ENCODE data around the gene PHKG2.
A peak's percentile ranks its signal among the peaks of the same experiment; 100 is the strongest.

The PHKG2 gene

DNA sequence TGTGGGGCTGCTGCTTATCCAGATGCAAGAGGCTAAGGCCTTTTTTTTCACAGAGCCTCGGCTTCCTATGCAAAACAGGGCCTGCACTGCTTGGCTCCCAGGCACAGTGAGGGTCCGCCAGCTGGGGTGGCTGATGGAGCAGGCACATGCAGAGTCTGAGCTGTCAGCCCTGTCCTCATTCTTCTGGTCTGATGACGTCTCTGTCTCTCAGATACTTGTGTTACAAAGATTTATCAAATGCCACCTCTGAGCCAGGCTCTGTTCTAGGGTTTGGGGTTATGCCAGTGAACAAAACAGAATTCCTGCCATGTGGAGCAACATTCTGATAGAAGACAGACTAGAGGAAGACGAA is 18.7 kb downstream of the PHKG2 start:
- Histone ChIP-seq H3K27ac (ENCODE audit: low read depth, low read length, severe bottlenecking) (no peak overlapping the region), H3K9me3 (ENCODE audit: control insufficient read depth, low read length) (no peaks in the 10 kb centered on the region), H3K4me1 (ENCODE audit: control insufficient read depth, insufficient read depth, low read length, poor library complexity, severe bottlenecking) (peaks cover 15% of the 10 kb centered on the region), H3K36me3 (ENCODE audit: control insufficient read depth, insufficient read depth, low read length) (peaks cover 93% of the 10 kb centered on the region), H3K4me3 (ENCODE audit: extremely low read depth, insufficient read depth, low read length, poor library complexity, severe bottlenecking) (no peak overlapping the region)
- WGBS, 2 experiments (ENCODE audit: insufficient coverage in 2 of 2) = 91 to 97% methylated on average over 3 to 4 of the region's 4 CpGs

DNA sequence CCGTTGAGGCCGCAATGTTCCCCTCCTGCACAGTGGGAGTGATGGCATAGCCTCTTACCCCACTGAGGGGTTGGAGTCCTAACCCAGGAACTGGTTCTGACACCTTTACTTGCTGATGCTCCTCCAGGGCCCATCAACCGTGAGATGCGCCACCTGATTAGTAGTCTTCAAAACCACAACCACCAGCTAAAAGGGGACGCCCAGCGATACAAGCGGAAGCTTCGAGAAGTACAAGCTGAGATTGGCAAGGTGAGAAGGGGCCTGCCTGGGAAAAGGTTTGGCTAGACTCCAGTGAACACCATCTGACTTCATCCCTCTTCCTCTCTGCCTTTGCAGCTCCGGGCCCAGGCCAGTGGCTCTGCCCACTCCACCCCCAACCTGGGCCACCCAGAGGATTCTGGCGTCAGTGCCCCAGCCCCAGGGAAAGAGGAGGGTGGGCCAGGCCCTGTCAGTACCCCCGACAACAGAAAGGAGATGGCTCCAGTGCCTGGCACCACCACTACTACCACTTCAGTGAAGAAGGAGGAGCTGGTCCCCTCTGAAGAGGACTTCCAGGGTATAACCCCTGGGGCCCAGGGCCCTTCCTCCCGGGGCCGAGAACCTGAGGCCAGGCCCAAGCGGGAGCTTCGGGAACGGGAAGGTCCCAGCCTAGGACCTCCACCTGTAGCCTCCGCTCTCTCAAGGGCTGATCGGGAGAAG is 19.7 kb downstream of the PHKG2 start:
- Histone ChIP-seq H3K36me3 (ENCODE audit: control insufficient read depth, insufficient read depth, low read length) (peaks cover 100% of the 10 kb centered on the region), H3K4me1 (ENCODE audit: control insufficient read depth, insufficient read depth, low read length, poor library complexity, severe bottlenecking) (peaks cover 13% of the 10 kb centered on the region), H3K4me3 (ENCODE audit: extremely low read depth, insufficient read depth, low read length, poor library complexity, severe bottlenecking) (no peak overlapping the region), H3K9me3 (ENCODE audit: control insufficient read depth, low read length) (no peaks in the 10 kb centered on the region), H3K27ac (ENCODE audit: low read depth, low read length, severe bottlenecking) (no peak overlapping the region)
- 94 to 97% methylated on average over 7 to 16 of the region's 18 CpGs for WGBS, 2 experiments (ENCODE audit: insufficient coverage in 2 of 2)

DNA sequence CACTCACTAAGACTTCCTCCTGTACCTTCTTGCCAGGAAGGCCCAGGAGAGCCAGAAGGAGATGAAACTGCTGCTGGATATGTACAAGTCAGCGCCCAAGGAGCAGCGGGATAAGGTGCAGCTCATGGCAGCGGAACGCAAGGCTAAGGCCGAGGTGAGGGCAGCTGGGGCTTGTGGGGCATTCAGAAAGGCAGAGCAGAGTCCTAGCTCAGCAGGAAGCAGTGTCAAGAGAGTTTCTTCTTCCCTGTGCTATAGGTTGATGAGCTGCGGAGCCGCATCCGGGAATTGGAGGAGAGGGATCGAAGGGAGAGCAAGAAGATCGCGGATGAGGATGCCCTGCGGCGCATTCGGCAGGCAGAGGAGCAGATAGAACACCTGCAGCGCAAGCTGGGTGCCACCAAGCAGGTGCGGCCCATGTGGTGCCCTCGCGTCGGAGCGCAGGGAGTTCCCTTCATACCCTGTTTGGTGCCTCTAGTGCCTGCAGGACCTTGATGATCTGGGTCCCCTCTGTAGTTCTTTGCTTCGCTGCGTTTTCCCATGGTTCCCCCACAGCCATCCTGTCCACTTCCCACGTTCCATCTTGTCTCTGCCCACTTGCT is 20.5 kb downstream of the PHKG2 start:
- Histone ChIP-seq H3K36me3 (ENCODE audit: control insufficient read depth, insufficient read depth, low read length) (peaks cover 98% of the 10 kb centered on the region), H3K4me1 (ENCODE audit: control insufficient read depth, insufficient read depth, low read length, poor library complexity, severe bottlenecking) (peaks cover 5% of the 10 kb centered on the region), H3K27ac (ENCODE audit: low read depth, low read length, severe bottlenecking) (no peak overlapping the region), H3K4me3 (ENCODE audit: extremely low read depth, insufficient read depth, low read length, poor library complexity, severe bottlenecking) (no peak overlapping the region), H3K9me3 (ENCODE audit: control insufficient read depth, low read length) (no peaks in the 10 kb centered on the region)
- 96 to 98% methylated on average over 18 to 22 of the region's 23 CpGs for WGBS, 2 experiments (ENCODE audit: insufficient coverage in 2 of 2)

DNA sequence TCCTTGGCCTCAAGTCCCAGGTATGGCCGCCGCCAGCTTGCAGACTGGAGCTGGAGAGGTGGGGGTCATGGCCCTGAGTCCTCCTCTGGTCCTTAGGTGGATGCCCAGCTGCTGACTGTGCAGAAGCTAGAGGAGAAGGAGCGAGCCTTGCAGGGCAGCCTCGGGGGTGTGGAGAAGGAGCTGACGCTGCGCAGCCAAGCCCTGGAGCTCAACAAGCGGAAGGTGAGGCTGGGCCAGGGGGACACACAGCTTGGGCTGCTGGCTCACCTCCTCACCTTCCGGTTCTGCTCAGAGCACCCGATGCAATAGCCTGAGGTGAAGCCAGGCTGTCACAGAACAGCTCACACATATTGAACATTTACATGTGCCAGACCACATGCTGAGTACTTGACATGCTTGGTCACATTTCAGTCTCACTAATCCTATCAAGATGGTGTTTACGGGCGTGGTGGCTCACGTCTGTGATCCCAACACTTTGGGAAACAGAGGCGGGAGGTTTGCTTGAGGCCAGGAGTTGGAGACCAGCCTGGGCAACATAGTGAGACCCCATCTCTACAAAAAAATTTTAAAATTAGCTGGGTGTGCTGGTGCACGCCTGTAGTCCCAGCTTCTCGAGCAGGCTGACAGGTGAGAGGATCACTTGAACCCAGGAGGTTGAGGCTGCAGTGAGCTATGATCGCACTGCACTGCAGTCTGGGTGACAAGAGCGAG is 21.3 kb downstream of the PHKG2 start:
- H3K36me3 ChIP-seq (ENCODE audit: control insufficient read depth, insufficient read depth, low read length) = peaks cover 96% of the 10 kb centered on the region
- no peak overlapping the region for H3K27ac ChIP-seq (ENCODE audit: low read depth, low read length, severe bottlenecking)
- H3K4me1 ChIP-seq (ENCODE audit: control insufficient read depth, insufficient read depth, low read length, poor library complexity, severe bottlenecking) = peaks cover 4% of the 10 kb centered on the region
- no peaks in the 10 kb centered on the region for H3K9me3 ChIP-seq (ENCODE audit: control insufficient read depth, low read length)
- no peak overlapping the region for H3K4me3 ChIP-seq (ENCODE audit: extremely low read depth, insufficient read depth, low read length, poor library complexity, severe bottlenecking)
- WGBS, 2 experiments (ENCODE audit: insufficient coverage in 2 of 2) = 93 to 99% methylated on average over 12 to 13 of the region's 17 CpGs

DNA sequence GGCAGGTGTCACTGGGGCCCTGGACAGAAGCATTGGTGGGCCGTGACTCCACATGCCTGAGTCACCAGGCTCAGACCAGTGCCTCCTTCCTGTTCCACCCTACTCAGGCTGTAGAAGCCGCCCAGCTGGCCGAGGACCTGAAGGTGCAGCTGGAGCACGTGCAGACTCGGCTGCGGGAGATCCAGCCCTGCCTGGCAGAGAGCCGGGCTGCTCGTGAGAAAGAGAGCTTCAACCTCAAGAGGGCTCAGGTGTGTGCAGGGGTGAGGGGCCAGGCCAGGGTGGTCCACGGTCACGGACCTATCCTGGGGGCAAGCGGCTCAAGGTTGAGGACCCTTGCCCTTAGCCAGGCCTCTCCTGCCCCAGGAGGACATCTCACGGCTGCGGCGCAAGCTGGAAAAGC is 23.5 kb downstream of the PHKG2 start:
- peaks cover 74% of the 10 kb centered on the region for H3K36me3 ChIP-seq (ENCODE audit: control insufficient read depth, insufficient read depth, low read length)
- no peak overlapping the region for H3K4me3 ChIP-seq (ENCODE audit: extremely low read depth, insufficient read depth, low read length, poor library complexity, severe bottlenecking)
- no peaks in the 10 kb centered on the region for H3K9me3 ChIP-seq (ENCODE audit: control insufficient read depth, low read length)
- H3K27ac ChIP-seq (ENCODE audit: low read depth, low read length, severe bottlenecking) = no peak overlapping the region
- peaks cover 10% of the 10 kb centered on the region for H3K4me1 ChIP-seq (ENCODE audit: control insufficient read depth, insufficient read depth, low read length, poor library complexity, severe bottlenecking)
- WGBS, 2 experiments (ENCODE audit: insufficient coverage in 2 of 2) = 97 to 98% methylated on average over 12 to 14 of the region's 14 CpGs

DNA sequence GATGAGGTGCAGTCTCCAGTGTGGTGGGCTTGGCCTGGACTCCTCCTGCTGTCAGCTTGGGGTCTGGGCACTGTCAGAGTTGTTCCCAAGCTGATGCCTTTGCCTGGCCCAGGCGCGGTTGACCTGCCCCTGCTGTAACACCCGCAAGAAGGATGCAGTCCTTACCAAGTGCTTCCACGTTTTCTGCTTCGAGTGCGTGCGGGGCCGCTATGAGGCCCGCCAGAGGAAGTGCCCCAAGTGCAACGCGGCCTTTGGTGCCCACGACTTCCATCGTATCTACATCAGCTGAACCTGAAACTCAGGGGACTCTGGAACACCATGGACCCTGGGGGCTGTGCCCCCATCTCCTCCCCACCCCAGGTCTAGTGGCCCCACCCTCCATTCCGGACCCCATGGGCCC is 25.6 kb downstream of the PHKG2 start:
- peaks cover 53% of the 10 kb centered on the region for H3K36me3 ChIP-seq (ENCODE audit: control insufficient read depth, insufficient read depth, low read length)
- H3K4me1 ChIP-seq (ENCODE audit: control insufficient read depth, insufficient read depth, low read length, poor library complexity, severe bottlenecking) = peaks cover 17% of the 10 kb centered on the region
- H3K27ac ChIP-seq (ENCODE audit: low read depth, low read length, severe bottlenecking) = no peak overlapping the region
- no peak overlapping the region for H3K4me3 ChIP-seq (ENCODE audit: extremely low read depth, insufficient read depth, low read length, poor library complexity, severe bottlenecking)
- 96% methylated on average over 13 of the region's 14 CpGs for WGBS, 2 experiments (ENCODE audit: insufficient coverage in 2 of 2)
- H3K9me3 ChIP-seq (ENCODE audit: control insufficient read depth, low read length) = no peaks in the 10 kb centered on the region

DNA sequence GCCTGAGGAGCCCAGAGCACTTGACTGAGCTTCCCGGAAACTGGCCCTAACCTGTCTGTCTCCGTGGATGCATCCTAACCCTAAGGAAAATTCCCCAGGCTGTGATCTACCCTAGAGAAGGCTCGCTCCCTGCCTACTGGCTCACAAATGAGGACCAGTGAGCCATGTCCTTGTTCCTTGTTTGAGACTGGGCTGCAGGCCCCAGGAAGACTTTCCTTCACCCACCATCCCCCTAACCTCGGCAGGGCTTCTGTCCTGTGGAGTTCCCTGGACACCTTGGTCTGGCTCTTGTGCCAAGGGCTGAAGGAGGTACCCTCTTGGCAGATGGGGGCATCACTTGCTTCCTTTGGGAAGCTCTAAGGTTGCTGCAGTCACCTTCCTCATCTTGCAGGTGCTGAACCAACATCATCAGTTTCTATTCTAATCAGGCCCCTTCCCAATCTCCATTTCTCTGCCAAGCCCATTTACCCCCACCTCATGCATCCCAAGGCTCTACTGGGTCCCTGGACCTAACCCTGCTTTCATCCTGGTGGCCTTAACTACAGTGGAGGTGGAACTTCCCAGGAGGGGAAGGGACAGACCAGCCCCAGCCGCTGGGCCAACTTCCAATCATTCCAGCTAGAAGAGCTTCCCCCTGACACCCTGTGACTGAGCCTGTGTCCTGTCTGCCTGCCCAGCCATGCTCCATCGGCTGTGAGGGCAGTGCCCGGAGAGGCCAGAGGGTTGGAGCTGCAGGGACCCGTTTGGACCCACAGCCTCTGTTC is 26.3 kb downstream of the PHKG2 start:
- H3K4me3 ChIP-seq (ENCODE audit: extremely low read depth, insufficient read depth, low read length, poor library complexity, severe bottlenecking) = peak overlapping the region; percentile 66
- H3K27ac ChIP-seq (ENCODE audit: low read depth, low read length, severe bottlenecking) = peak overlapping the region; percentile 96
- H3K36me3 ChIP-seq (ENCODE audit: control insufficient read depth, insufficient read depth, low read length) = peaks cover 53% of the 10 kb centered on the region
- 78 to 79% methylated on average over 5 to 8 of the region's 8 CpGs for WGBS, 2 experiments (ENCODE audit: insufficient coverage in 2 of 2)
- no peaks in the 10 kb centered on the region for H3K9me3 ChIP-seq (ENCODE audit: control insufficient read depth, low read length)
- peaks cover 17% of the 10 kb centered on the region for H3K4me1 ChIP-seq (ENCODE audit: control insufficient read depth, insufficient read depth, low read length, poor library complexity, severe bottlenecking)

DNA sequence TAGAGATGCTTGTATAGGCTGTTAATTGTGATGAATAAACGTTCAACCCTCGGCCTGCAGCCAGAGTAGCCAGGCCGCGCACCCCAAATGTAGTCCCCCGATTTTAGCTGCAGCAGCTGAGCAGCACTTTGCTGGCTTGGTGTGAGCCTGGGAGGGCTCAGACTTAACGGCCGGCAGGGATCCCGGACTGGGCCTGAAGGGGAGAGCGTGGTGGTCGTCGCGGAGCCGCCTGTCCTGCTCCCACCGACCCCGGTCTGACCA is 26.8 kb downstream of the PHKG2 start:
- WGBS, 2 experiments (ENCODE audit: insufficient coverage in 2 of 2) = 28 to 29% methylated on average over 15 of the region's 15 CpGs
- peak overlapping the region; percentile 66 for H3K4me3 ChIP-seq (ENCODE audit: extremely low read depth, insufficient read depth, low read length, poor library complexity, severe bottlenecking)

DNA sequence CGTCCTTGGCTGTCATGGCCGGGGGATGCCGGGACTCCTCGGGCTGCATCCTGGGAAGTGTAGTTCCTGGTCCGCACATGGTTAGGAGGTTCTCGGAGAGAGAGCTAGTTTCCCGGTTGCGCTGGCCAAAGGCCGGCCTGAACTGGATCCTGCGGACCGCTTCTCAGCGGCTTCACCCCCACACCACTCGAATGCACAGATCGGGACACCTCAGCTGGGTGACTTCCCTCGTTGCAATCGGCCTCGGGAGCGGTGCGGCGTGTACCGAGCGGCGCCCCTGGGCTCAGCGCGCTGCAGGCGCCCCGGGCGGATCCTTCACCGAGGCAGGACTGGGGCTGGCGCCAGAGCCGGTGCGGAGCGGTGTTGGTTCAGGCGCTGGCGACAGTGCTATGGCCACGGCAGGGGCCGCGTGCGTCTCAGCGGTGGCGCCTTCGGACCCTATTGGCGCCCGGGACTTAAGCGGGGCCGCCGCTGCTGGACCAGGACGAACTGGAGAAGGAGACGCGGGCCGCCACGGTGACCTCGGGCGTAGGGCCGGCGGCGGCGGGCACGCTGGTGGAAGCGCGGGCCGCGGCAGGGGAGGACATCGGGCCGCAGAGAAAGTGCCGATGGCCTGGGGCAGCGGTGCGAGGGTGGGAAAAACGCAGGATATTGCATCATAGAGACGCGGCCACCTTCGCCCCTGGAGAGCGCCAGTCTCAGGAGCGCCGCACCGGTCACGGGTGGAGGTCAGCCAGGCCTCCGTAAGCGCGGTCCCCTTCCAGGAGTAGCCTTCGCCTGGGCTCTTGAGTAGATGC is 27.4 kb downstream of the PHKG2 start:
- Histone ChIP-seq H3K4me3 (ENCODE audit: extremely low read depth, insufficient read depth, low read length, poor library complexity, severe bottlenecking) (peak overlapping the region; percentile 66), H3K4me1 (ENCODE audit: control insufficient read depth, insufficient read depth, low read length, poor library complexity, severe bottlenecking) (peaks cover 17% of the 10 kb centered on the region), H3K9me3 (ENCODE audit: control insufficient read depth, low read length) (no peaks in the 10 kb centered on the region), H3K36me3 (ENCODE audit: control insufficient read depth, insufficient read depth, low read length) (peaks cover 53% of the 10 kb centered on the region), H3K27ac (ENCODE audit: low read depth, low read length, severe bottlenecking) (peak overlapping the region; percentile 96)
- 0 to 1% methylated on average over 75 to 76 of the region's 81 CpGs for WGBS, 2 experiments (ENCODE audit: insufficient coverage in 2 of 2)

More for the DNA sequence above, 26.8 kb downstream of the PHKG2 start:
- H3K9me3 ChIP-seq (ENCODE audit: control insufficient read depth, low read length) = no peaks in the 10 kb centered on the region
- H3K27ac ChIP-seq (ENCODE audit: low read depth, low read length, severe bottlenecking) = peak overlapping the region; percentile 96
- H3K36me3 ChIP-seq (ENCODE audit: control insufficient read depth, insufficient read depth, low read length) = peaks cover 53% of the 10 kb centered on the region
- H3K4me1 ChIP-seq (ENCODE audit: control insufficient read depth, insufficient read depth, low read length, poor library complexity, severe bottlenecking) = peaks cover 17% of the 10 kb centered on the region

DNA sequence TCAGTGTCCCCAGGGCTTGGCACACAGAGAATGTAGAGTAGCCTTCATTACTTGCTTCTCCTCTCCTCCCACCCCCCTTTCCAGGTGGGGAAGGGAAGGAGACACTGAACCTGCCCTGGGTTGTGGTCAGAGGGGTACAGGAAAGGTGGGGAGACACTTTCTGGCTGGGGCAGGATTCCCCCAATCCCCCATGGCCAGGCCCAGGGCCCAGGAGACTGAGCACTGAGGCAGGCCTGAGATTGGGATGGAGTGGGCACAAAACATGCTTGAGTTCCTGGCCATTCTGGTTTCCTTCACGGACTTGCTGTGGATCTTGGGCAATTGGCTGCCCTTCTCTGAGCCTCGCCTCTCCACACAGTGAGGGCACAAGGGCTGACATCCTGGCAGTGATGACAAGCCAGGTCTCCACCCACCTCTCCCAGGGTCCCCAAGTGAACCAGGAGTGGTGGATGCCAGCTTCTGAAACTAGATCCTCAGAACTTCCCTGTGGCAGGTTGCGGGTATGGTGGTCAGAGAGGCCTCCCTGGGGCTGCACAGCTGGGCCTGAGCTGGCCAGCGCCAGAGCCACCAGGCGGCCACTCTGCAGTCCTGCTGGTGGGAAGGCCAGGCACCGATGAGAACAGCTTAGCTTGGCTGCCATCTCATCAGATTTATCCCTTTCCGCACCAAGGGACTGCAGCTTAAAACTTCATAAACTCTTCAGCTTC is 29.5 kb downstream of the PHKG2 start:
- 93% methylated on average over 4 to 6 of the region's 7 CpGs for WGBS, 2 experiments (ENCODE audit: insufficient coverage in 2 of 2)
- H3K9me3 ChIP-seq (ENCODE audit: control insufficient read depth, low read length) = no peaks in the 10 kb centered on the region
- H3K36me3 ChIP-seq (ENCODE audit: control insufficient read depth, insufficient read depth, low read length) = peaks cover 50% of the 10 kb centered on the region
- H3K4me1 ChIP-seq (ENCODE audit: control insufficient read depth, insufficient read depth, low read length, poor library complexity, severe bottlenecking) = peaks cover 17% of the 10 kb centered on the region
- peak overlapping the region; percentile 10 for H3K27ac ChIP-seq (ENCODE audit: low read depth, low read length, severe bottlenecking)
- no peak overlapping the region for H3K4me3 ChIP-seq (ENCODE audit: extremely low read depth, insufficient read depth, low read length, poor library complexity, severe bottlenecking)
